Cardiac fibroblast (primary cell): ENCODE data around the gene RTF2.

Source experiments
- DNase-seq, 2 donors: peaks; one replicate each; pipeline versions ENCODE4 v3.0.0 to v3.0.0-alpha.2; 2010; ENCODE audit warnings: low read depth in 2 of 2
- H3K4me3 ChIP-seq, 2 donors: replicated peaks in 1 of 2; 1 replicate in 1 of 2; 2 replicates in 1 of 2; pipeline ENCODE4 v1.5.1; 2011; ENCODE audit warnings: low read depth in 2 of 2, low read length in 2 of 2, mild to moderate bottlenecking in 2 of 2, moderate library complexity in 1 of 2
- TF ChIP-seq, protein P1 (sequence below): IDR thresholded peaks from one replicate; pipeline ENCODE4 v1.5.1; 2011; ENCODE audit warnings: low read depth, mild to moderate bottlenecking, low read length, inconsistent platforms

Gene RTF2

DNA sequence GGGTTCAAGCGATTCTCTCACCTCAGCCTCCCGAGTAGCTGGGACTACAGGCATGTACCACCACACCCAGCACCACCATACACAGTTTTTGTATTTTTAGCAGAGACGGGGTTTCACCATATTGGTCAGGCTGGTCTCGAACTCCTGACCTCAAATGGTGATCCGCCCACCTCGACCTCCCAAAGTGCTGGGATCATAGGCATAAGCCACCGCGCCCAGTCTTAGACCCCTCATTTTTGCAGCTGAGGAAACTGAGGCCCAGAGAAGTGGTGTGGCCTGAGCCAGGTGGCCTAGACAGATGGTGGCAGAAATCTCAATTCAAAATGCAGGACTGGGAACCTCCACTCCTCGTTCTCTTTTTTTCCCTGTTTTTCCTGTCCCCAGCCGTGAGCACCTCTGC lies 43.5 kb downstream of the RTF2 start:
- no peak overlapping the region for H3K4me3 ChIP-seq
- no peak for DNase-seq
- TF ChIP-seq, protein P1, sequence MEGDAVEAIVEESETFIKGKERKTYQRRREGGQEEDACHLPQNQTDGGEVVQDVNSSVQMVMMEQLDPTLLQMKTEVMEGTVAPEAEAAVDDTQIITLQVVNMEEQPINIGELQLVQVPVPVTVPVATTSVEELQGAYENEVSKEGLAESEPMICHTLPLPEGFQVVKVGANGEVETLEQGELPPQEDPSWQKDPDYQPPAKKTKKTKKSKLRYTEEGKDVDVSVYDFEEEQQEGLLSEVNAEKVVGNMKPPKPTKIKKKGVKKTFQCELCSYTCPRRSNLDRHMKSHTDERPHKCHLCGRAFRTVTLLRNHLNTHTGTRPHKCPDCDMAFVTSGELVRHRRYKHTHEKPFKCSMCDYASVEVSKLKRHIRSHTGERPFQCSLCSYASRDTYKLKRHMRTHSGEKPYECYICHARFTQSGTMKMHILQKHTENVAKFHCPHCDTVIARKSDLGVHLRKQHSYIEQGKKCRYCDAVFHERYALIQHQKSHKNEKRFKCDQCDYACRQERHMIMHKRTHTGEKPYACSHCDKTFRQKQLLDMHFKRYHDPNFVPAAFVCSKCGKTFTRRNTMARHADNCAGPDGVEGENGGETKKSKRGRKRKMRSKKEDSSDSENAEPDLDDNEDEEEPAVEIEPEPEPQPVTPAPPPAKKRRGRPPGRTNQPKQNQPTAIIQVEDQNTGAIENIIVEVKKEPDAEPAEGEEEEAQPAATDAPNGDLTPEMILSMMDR, result no peak

DNA sequence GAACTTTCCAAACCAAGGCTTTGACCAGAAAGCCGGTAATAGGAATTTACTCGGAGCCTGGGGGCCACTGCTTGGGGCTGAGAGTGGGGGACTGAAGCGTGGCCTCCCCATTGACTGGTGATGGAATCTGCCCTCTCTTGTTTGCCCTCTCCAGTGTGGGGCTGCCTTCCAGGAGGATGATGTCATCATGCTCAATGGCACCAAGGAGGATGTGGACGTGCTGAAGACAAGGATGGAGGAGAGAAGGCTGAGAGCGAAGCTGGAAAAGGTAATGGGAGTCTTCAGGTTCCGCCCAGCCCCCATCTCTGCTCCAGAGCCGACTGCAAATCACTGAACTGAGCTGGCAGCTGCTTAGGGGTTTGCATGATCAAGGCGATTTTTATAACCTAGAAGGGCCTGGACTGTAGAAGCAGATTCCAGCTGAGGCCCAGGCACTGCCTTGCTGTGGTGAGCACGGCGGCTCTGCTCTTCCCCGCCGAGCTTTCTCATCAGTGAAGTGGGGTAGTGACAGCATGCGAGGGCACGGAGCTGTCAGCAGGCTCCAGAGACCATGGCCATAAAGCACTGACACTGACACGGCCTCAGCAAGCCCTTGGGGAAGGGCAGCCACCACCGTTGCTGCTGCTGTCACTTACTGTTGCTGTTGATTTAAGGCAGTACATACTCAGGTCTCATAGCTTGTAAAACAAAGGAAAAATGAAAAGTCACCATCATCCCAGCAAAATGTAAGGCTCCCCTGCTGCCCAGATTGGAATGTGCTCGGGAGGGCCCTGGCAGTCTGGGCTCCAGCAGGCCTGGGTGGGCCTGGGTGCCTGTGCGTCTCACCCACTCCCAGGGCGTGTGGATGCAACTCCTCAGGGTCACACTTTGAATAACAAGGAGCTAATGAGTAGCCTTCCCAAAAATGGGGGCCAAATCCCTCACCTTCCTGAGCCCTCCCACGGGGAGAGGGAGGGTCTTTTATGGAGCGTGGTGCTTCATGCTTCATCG lies 45.0 kb downstream of the RTF2 start:
- no peak for DNase-seq
- TF ChIP-seq, protein P1, result no peak
- no peak overlapping the region for H3K4me3 ChIP-seq

DNA sequence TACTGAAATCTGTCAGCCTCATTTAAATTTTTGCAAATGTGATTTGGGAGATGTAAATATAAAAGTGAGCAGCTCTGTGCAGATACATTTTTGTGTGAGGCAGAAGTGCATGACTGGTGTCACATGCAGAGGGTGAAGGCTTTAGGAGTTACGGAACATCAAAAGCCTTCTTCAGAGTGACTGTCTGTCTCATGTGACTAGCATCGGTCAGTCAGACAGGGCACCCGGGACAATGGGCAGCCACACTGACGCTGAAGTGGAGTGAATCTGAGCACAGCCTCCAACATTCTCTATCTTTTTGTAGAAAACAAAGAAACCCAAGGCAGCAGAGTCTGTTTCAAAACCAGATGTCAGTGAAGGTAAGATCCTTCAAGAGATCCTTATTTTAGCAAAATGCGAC lies 48.2 kb downstream of the RTF2 start:
- TF ChIP-seq, protein P1, result no peak
- H3K4me3 ChIP-seq, result no peak overlapping the region
- no peak for DNase-seq

DNA sequence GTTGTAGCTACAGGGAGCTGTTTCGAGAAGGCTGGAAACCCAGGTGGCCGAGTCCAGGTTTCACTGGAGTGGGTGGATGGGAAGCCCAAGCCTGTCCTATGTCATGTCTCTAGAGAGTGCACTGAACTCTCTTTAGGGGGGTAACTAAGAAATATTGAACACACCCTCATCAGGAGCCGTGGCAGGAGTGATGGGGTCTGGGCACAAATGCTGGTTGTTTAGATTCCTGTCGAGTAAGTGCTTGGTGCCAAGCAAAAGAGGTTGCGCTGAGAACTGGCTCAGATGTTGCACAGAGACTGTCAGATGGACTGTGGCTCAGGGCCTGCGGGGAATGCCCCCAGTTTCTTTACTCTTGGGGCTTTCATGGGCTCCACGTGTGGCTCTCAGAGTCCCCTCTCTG lies 48.8 kb downstream of the RTF2 start:
- no peak overlapping the region for H3K4me3 ChIP-seq
- no peak for DNase-seq
- TF ChIP-seq, protein P1, result no peak

DNA sequence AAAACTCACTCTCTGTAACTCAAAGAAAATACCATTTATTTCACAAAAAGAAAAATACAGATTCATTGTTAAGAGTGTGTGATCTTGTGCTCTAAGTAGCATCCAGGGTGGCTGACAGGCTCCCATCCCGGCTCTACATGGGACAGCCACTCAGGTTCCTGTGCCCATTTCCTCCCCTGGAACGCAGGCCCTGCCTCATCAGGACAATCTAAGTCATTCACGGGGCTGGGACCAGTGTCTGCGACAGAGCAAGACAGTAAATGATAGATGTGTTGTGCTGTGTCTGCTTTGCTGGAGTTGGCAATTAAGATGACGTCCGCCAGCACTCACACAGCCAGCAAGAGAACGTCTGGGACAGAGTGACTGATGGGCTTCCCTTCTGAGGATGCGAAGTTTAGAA lies 49.2 kb downstream of the RTF2 start:
- DNase-seq, result no peak
- H3K4me3 ChIP-seq, result no peak overlapping the region
- TF ChIP-seq, protein P1, result no peak

DNA sequence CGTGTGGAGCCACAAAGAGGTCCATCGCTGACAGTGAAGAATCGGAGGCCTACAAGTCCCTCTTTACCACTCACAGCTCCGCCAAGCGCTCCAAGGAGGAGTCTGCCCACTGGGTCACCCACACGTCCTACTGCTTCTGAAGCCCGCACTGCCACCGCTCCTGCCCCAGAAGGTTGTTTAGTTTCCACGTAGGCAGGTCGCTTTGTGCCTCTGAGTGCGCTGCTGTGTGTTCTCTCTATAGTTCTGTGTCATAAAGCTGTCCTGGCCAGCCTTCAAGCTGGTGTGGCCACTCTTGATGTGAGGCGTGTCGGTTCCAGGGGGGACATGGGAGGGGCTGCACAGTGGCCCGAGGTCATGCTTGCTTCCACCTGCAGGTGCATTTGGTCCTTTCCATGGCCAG lies 49.7 kb downstream of the RTF2 start:
- no peak overlapping the region for H3K4me3 ChIP-seq
- DNase-seq, result no peak
- TF ChIP-seq, protein P1, result no peak
